Measurements from ENCODE around the gene ABTB2. TPM values are rescaled to one million over a fixed set of nuclear protein-coding genes. Genes with fewer than 3 reads are reported as not detected.

ABTB2 gene
- total and polyA plus RNA-seq, 2 donors = 1.6 to 2.6 TPM

DNA sequence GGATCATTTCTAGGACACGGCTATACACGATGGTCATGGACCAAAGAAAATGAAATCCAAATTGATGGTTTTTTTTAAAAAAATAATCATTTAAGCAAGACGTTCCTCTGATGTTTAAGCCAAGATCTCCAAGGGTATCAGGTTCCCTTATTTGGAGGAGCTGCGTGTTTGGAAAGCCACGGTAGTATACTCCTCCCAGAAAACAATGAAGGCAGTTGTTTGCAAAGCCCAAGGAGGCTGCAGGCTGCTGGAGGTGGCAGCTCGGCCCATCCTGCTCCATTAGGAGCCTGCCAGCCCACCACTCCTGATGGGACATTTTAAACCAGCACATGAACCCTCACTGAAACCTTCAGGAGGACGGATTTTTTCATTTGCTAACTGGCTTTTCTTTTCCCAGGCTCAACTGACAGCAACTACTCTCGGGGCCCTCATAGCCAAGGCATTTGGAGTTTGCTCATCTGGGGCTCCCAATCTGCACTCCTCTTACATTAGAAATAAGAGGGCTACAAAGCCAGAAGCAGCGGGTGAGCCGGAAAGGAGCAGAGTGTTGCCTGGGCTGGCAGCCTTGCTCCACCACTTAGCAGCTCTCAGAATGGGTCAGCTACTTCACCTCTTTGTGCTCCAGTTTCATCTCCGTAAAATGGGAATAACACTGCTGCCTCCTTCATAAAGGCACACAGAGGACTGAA is 58.4 kb downstream of the ABTB2 start:
- 95% methylated on average over 11 of the region's 11 CpGs for WGBS
- H3K27ac ChIP-seq (ENCODE audit: low read depth in 1 of 2, low read length in 1 of 2) = no peak overlapping the region

DNA sequence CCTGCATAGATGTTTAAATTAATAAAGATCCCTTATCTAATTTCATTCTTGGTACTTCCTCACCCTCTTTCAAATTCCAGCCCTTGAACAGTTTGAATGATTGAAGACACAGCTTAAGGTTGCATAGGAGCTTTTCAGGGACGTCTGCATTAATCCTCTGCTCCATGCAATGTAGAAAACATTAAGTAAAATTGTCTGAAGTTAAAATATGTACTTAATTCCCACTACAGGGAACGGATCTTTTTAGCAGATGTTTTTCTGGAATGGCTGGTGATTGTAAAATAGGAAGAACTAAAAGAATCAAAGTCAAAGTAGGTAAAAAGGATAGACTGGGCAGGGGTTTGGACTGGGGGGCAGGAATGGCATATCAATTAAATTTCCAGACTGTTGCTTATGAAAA is 58.9 kb downstream of the ABTB2 start:
- Histone ChIP-seq H3K4me3 (ENCODE audit: low read length in 2 of 2) (no peak overlapping the region), H3K27ac (ENCODE audit: low read depth in 1 of 2, low read length in 1 of 2) (no peak overlapping the region), H3K4me1 (ENCODE audit: control insufficient read depth in 2 of 2, insufficient read depth in 2 of 2, low read length in 2 of 2) (peaks cover 3 to 26% of the 10 kb centered on the region in 2 donors), H3K36me3 (ENCODE audit: control insufficient read depth in 2 of 2, insufficient read depth in 2 of 2, low read length in 1 of 2) (no peaks in the 10 kb centered on the region), H3K9me3 (ENCODE audit: control insufficient read depth in 2 of 2, insufficient read depth in 1 of 2, low read length in 1 of 2) (no peaks in the 10 kb centered on the region), H3K27me3 (ENCODE audit: control insufficient read depth in 2 of 2, insufficient read depth in 1 of 2, low read length in 1 of 2) (no peaks in the 10 kb centered on the region)
- 94% methylated on average over 2 of the region's 2 CpGs for WGBS
- no peak for DNase-seq (ENCODE audit: low read depth in 6 of 9, low spot score in 9 of 9)

More for the DNA sequence above, 58.4 kb downstream of the ABTB2 start:
- Histone ChIP-seq H3K27me3 (ENCODE audit: control insufficient read depth in 2 of 2, insufficient read depth in 1 of 2, low read length in 1 of 2) (no peaks in the 10 kb centered on the region), H3K4me1 (ENCODE audit: control insufficient read depth in 2 of 2, insufficient read depth in 2 of 2, low read length in 2 of 2) (peaks cover 3 to 26% of the 10 kb centered on the region in 2 donors), H3K4me3 (ENCODE audit: low read length in 2 of 2) (no peak overlapping the region), H3K9me3 (ENCODE audit: control insufficient read depth in 2 of 2, insufficient read depth in 1 of 2, low read length in 1 of 2) (no peaks in the 10 kb centered on the region), H3K36me3 (ENCODE audit: control insufficient read depth in 2 of 2, insufficient read depth in 2 of 2, low read length in 1 of 2) (no peaks in the 10 kb centered on the region)
- no peak for DNase-seq (ENCODE audit: low read depth in 6 of 9, low spot score in 9 of 9)

DNA sequence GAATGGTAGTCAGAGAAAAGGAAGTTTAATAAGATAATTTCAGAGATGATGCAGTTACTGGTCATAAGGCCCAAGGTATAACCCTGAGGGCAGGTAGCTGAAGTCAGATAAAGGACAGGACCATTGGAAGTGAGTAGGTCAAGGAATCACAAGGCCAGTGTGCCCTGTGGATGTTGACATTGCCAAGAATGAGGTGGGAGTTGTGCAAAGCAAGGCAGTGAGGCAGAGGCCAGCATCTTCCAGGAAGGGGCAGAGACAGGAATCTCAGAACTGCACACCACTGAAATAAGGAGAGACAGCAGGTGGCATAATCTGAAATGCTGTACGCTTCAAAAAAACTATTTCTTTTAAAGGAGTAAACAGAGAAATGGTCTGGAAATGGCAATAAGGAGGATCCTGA is 61.4 kb downstream of the ABTB2 start:
- Histone ChIP-seq H3K4me3 (ENCODE audit: low read length in 2 of 2) (no peak overlapping the region), H3K27me3 (ENCODE audit: control insufficient read depth in 2 of 2, insufficient read depth in 1 of 2, low read length in 1 of 2) (no peaks in the 10 kb centered on the region), H3K9me3 (ENCODE audit: control insufficient read depth in 2 of 2, insufficient read depth in 1 of 2, low read length in 1 of 2) (no peaks in the 10 kb centered on the region), H3K4me1 (ENCODE audit: control insufficient read depth in 2 of 2, insufficient read depth in 2 of 2, low read length in 2 of 2) (peaks cover 0 to 15% of the 10 kb centered on the region in 2 donors), H3K27ac (ENCODE audit: low read depth in 1 of 2, low read length in 1 of 2) (no peak overlapping the region), H3K36me3 (ENCODE audit: control insufficient read depth in 2 of 2, insufficient read depth in 2 of 2, low read length in 1 of 2) (no peaks in the 10 kb centered on the region)
- DNase-seq (ENCODE audit: low read depth in 6 of 9, low spot score in 9 of 9) = no peak
- WGBS = 96% methylated on average over 1 of the region's 1 CpG

DNA sequence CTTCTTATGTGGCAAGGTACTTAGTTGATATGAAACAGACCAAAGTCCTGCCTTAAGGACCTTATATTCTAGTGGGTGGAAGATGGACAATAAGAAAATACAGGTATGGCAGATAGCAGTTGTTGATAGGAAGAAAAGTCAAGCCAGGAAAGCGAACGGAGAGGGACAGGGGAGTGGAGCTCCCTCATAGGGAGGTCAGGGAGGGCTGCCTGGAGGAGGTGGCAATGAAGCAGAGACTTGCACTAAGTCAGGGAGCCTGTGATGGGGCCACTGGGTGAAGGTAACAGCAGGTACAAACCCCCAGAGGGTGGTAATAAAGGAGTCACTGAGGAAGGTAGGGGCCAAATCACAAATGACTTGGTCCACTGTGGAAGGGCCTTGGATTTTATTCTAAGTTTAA is 65.3 kb downstream of the ABTB2 start:
- H3K9me3 ChIP-seq (ENCODE audit: control insufficient read depth in 2 of 2, insufficient read depth in 1 of 2, low read length in 1 of 2) = no peaks in the 10 kb centered on the region
- 50% methylated on average over 2 of the region's 2 CpGs for WGBS
- H3K27ac ChIP-seq (ENCODE audit: low read depth in 1 of 2, low read length in 1 of 2) = no peak overlapping the region
- H3K27me3 ChIP-seq (ENCODE audit: control insufficient read depth in 2 of 2, insufficient read depth in 1 of 2, low read length in 1 of 2) = no peaks in the 10 kb centered on the region
- no peaks in the 10 kb centered on the region for H3K4me1 ChIP-seq (ENCODE audit: control insufficient read depth in 2 of 2, insufficient read depth in 2 of 2, low read length in 2 of 2)
- no peaks in the 10 kb centered on the region for H3K36me3 ChIP-seq (ENCODE audit: control insufficient read depth in 2 of 2, insufficient read depth in 2 of 2, low read length in 1 of 2)
- DNase-seq (ENCODE audit: low read depth in 6 of 9, low spot score in 9 of 9) = no peak
- no peak overlapping the region for H3K4me3 ChIP-seq (ENCODE audit: low read length in 2 of 2)

DNA sequence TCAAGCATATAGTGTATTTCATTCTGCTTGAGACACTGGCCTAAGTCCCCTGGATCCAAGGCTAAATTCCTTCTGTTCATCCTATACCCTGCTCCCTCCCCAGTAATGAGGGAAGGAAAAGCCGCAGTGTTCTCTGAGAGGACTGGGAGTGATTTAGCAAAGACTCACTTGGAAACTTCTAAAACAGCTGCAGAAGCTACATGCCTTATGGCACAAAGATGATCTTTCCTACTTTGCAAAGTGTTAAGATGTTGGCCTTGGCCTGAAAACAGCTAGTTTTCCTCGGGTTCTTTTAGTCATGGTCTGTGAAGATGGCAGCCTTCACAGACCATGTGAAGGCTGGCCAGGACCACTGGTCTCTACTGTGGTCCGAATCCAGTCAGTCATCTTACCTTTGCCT is 65.7 kb downstream of the ABTB2 start:
- no peak for DNase-seq (ENCODE audit: low read depth in 6 of 9, low spot score in 9 of 9)
- H3K27ac ChIP-seq (ENCODE audit: low read depth in 1 of 2, low read length in 1 of 2) = no peak overlapping the region
- no peaks in the 10 kb centered on the region for H3K27me3 ChIP-seq (ENCODE audit: control insufficient read depth in 2 of 2, insufficient read depth in 1 of 2, low read length in 1 of 2)
- H3K4me3 ChIP-seq (ENCODE audit: low read length in 2 of 2) = no peak overlapping the region
- 94% methylated on average over 3 of the region's 3 CpGs for WGBS
- no peaks in the 10 kb centered on the region for H3K36me3 ChIP-seq (ENCODE audit: control insufficient read depth in 2 of 2, insufficient read depth in 2 of 2, low read length in 1 of 2)
- H3K4me1 ChIP-seq (ENCODE audit: control insufficient read depth in 2 of 2, insufficient read depth in 2 of 2, low read length in 2 of 2) = no peaks in the 10 kb centered on the region
- H3K9me3 ChIP-seq (ENCODE audit: control insufficient read depth in 2 of 2, insufficient read depth in 1 of 2, low read length in 1 of 2) = no peaks in the 10 kb centered on the region

DNA sequence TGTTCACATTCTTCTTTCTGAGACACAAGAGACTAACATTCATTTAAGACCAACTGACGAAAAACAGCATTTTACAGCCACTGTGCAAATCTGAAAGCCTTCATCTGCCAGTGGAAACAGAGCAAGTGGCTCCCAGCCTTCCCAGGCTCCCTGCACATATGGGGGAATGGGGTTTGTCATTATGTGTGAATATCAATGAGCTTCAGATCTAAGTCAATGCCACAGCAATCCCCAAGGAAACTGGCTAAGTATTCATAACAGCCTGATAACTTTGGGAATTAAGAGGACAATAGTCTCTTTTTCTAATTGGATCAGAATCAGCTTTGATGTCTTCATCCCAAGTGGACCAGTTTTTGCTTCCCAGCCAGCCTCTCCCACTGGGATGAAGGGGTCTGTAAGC is 66.9 kb downstream of the ABTB2 start:
- 0% methylated on average over 1 of the region's 1 CpG for WGBS
- H3K27me3 ChIP-seq (ENCODE audit: control insufficient read depth in 2 of 2, insufficient read depth in 1 of 2, low read length in 1 of 2) = no peaks in the 10 kb centered on the region
- DNase-seq (ENCODE audit: low read depth in 6 of 9, low spot score in 9 of 9) = no peak

DNA sequence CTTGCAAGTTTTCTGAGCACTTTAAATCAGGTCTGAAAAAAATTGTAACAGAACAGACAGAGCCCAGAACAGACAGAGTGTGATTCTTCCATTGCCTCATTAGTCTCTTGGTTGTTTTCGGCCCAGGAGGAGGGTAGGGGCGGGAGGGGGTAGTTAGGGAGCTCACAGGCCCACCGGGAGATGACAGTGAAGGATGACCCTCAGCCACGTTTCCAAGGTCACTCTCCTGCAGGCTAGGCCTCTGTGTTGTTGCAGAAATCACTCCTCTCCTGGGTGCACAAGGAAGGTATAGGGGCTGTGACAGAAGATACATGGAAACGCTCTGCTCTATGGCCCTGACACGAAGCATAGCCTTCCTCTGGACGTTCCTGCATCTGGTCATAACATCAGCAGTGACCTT is 69.3 kb downstream of the ABTB2 start:
- no peak overlapping the region for H3K27ac ChIP-seq (ENCODE audit: low read depth in 1 of 2, low read length in 1 of 2)
- H3K27me3 ChIP-seq (ENCODE audit: control insufficient read depth in 2 of 2, insufficient read depth in 1 of 2, low read length in 1 of 2) = no peaks in the 10 kb centered on the region
- H3K36me3 ChIP-seq (ENCODE audit: control insufficient read depth in 2 of 2, insufficient read depth in 2 of 2, low read length in 1 of 2) = no peaks in the 10 kb centered on the region
- DNase-seq (ENCODE audit: low read depth in 6 of 9, low spot score in 9 of 9) = no peak
- no peaks in the 10 kb centered on the region for H3K9me3 ChIP-seq (ENCODE audit: control insufficient read depth in 2 of 2, insufficient read depth in 1 of 2, low read length in 1 of 2)
- 87% methylated on average over 7 of the region's 7 CpGs for WGBS
- H3K4me1 ChIP-seq (ENCODE audit: control insufficient read depth in 2 of 2, insufficient read depth in 2 of 2, low read length in 2 of 2) = no peaks in the 10 kb centered on the region
- H3K4me3 ChIP-seq (ENCODE audit: low read length in 2 of 2) = no peak overlapping the region

More for the DNA sequence above, 66.9 kb downstream of the ABTB2 start:
- Histone ChIP-seq H3K27ac (ENCODE audit: low read depth in 1 of 2, low read length in 1 of 2) (no peak overlapping the region), H3K4me3 (ENCODE audit: low read length in 2 of 2) (no peak overlapping the region), H3K36me3 (ENCODE audit: control insufficient read depth in 2 of 2, insufficient read depth in 2 of 2, low read length in 1 of 2) (no peaks in the 10 kb centered on the region), H3K4me1 (ENCODE audit: control insufficient read depth in 2 of 2, insufficient read depth in 2 of 2, low read length in 2 of 2) (no peaks in the 10 kb centered on the region), H3K9me3 (ENCODE audit: control insufficient read depth in 2 of 2, insufficient read depth in 1 of 2, low read length in 1 of 2) (no peaks in the 10 kb centered on the region)

DNA sequence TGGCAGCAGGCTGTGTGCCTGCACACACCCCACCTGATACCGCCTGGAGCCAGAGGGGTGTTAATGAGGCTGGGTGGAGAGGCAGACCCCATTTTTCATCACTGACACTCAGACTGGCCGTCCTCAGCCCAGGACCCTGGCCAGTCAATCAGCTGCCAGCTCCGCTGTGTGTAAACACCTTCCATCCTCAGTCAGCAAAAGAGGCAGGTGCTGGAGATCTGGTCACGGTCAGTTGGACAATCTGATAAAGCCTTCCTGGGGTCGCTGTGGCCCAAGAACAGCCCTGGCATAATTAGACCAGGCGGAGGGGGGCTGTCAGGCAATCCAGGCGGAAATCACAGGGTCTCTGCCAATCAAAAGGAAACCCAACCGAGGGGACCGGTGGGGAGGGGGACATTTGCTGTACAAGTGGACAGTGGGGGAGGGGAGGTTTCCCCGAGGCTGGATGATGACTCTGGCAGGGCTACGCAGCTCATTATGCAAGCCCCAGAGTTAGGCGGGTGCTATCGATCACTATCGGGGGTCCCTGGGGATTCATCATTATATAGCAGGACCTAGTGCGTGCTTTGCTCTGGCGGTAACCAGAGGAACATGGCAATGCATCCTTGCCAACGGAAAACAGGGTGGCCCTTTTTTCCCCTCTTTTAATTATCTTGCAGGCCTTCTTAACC is 72.9 kb downstream of the ABTB2 start:
- no peak for DNase-seq (ENCODE audit: low read depth in 6 of 9, low spot score in 9 of 9)
- no peaks in the 10 kb centered on the region for H3K36me3 ChIP-seq (ENCODE audit: control insufficient read depth in 2 of 2, insufficient read depth in 2 of 2, low read length in 1 of 2)

DNA sequence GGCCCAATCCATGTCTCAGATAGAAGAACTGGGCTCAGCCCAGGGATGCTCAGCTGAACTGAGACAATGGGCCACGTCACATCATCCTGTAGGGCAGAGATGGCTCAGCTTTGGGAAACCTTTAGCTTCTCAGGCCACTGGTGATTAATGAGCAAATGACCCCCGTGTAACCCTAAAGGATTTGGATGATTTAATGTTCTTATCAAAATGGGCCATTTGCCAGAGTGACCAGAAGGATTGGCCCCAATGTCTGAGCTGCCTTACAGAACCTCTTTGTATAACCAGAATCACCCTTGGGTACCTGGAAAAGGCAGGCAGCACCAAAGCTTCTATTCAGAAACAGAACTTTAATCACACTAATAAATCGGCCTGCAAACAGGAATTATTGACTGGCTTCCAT is 73.7 kb downstream of the ABTB2 start:
- DNase-seq (ENCODE audit: low read depth in 6 of 9, low spot score in 9 of 9) = no peak
- H3K36me3 ChIP-seq (ENCODE audit: control insufficient read depth in 2 of 2, insufficient read depth in 2 of 2, low read length in 1 of 2) = no peaks in the 10 kb centered on the region
- H3K4me3 ChIP-seq (ENCODE audit: low read length in 2 of 2) = no peak overlapping the region
- H3K4me1 ChIP-seq (ENCODE audit: control insufficient read depth in 2 of 2, insufficient read depth in 2 of 2, low read length in 2 of 2) = no peaks in the 10 kb centered on the region
- no peaks in the 10 kb centered on the region for H3K27me3 ChIP-seq (ENCODE audit: control insufficient read depth in 2 of 2, insufficient read depth in 1 of 2, low read length in 1 of 2)
- H3K9me3 ChIP-seq (ENCODE audit: control insufficient read depth in 2 of 2, insufficient read depth in 1 of 2, low read length in 1 of 2) = no peaks in the 10 kb centered on the region
- 95% methylated on average over 3 of the region's 3 CpGs for WGBS
- no peak overlapping the region for H3K27ac ChIP-seq (ENCODE audit: low read depth in 1 of 2, low read length in 1 of 2)

More for the DNA sequence above, 72.9 kb downstream of the ABTB2 start:
- Histone ChIP-seq H3K4me1 (ENCODE audit: control insufficient read depth in 2 of 2, insufficient read depth in 2 of 2, low read length in 2 of 2) (no peaks in the 10 kb centered on the region), H3K9me3 (ENCODE audit: control insufficient read depth in 2 of 2, insufficient read depth in 1 of 2, low read length in 1 of 2) (no peaks in the 10 kb centered on the region), H3K27ac (ENCODE audit: low read depth in 1 of 2, low read length in 1 of 2) (no peak overlapping the region), H3K27me3 (ENCODE audit: control insufficient read depth in 2 of 2, insufficient read depth in 1 of 2, low read length in 1 of 2) (no peaks in the 10 kb centered on the region), H3K4me3 (ENCODE audit: low read length in 2 of 2) (no peak overlapping the region)
- WGBS = 97% methylated on average over 17 of the region's 17 CpGs
